Large intestine (tissue), 3 donors: ENCODE results near the gene FAM98B. TPM values are rescaled to one million over a fixed set of nuclear protein-coding genes. Genes with fewer than 3 reads are reported as not detected.
A peak's percentile ranks its signal among the peaks of the same experiment; 100 is the strongest.
"Not testable (repeated sequence)": the region's sequence is repeated elsewhere in the genome, so short reads cannot be mapped to it uniquely, and the experiment has no call there.

Experiments used
- DNase-seq, 2 donors: peaks; one replicate each; pipeline versions ENCODE4 v3.0.0 to v3.0.0-alpha.2; 2013
- H3K27ac ChIP-seq: one replicate; pipeline ENCODE4 v1.5.1; 2013; ENCODE audit warnings: low read length
- H3K27me3 ChIP-seq: 2 replicates; pipeline ENCODE4 v1.6.1; 2013; ENCODE audit warnings: low read length; ENCODE audit not compliant: control insufficient read depth, insufficient read depth
- H3K36me3 ChIP-seq: 2 replicates; pipeline ENCODE4 v1.6.1; 2013; ENCODE audit warnings: low read length; ENCODE audit not compliant: control insufficient read depth, insufficient read depth
- H3K4me1 ChIP-seq: one replicate; pipeline ENCODE4 v1.6.1; 2013; ENCODE audit warnings: low read length; ENCODE audit not compliant: control insufficient read depth, insufficient read depth
- H3K4me3 ChIP-seq: one replicate; pipeline ENCODE4 v1.5.1; 2013; ENCODE audit warnings: low read length
- H3K9me3 ChIP-seq: one replicate; pipeline ENCODE4 v1.6.1; 2013; ENCODE audit warnings: mild to moderate bottlenecking, low read depth, low read length, moderate library complexity; ENCODE audit not compliant: control insufficient read depth
- WGBS: methylation state at CpG from one replicate; pipeline ENCODE4 v1.1.5; 2013; ENCODE audit warnings: low lambda C conversion rate; ENCODE audit not compliant: insufficient coverage; 5-methylcytosine and 5-hydroxymethylcytosine counted together
- polyA plus RNA-seq: library from polyadenylated mRNA; unstranded; fragments of 120-200 nt; gene quantifications from one replicate; pipeline ENCODE4 v1.2.1, GENCODE V29; 2013

FAM98B gene
- polyA plus RNA-seq, 1 donor = 31.3 TPM

GRCh38 chr15:38427380-38427779 lies 26.5 kb upstream of the FAM98B start:
- peaks cover 4% of the 10 kb centered on the region for H3K27me3 ChIP-seq

DNA sequence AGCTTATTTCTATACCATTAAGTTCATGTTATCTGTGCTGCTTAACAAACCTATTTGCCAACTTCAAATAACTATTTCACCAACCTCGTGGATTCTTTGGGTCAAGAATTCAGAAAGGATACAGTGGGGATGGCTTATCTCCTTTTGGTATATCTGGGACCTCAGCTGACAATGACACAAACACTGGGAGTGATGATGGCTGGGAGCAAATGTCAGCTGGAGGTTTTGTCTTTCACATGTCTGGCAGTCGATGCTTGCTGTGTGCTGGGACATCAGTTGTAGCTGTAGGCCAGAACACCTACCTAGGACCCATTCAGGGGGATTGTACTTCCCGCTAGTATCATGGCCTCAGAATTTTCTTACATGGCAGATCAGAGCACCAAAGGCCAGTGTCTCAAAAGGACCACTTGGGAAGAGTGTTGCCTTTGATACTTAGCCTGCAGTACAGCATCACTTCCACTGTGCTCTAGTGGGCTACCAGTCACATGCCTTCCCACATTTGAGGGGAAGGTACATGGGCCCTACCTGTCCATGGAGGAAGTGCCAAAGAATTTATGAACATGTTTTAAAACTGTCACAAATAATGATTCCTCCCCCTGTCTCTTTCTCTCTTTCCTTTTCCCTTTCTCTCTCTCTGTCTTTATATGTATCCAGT lies 23.7 kb upstream of the FAM98B start:
- no peak for DNase-seq
- H3K27me3 ChIP-seq = peaks cover 4% of the 10 kb centered on the region
- no CpG with 5 or more reads among the region's 3 CpGs for WGBS
- no peak overlapping the region for H3K27ac ChIP-seq
- peaks cover 3% of the 10 kb centered on the region for H3K9me3 ChIP-seq
- no peak overlapping the region for H3K4me3 ChIP-seq
- no peaks in the 10 kb centered on the region for H3K4me1 ChIP-seq
- no peaks in the 10 kb centered on the region for H3K36me3 ChIP-seq

More at GRCh38 chr15:38427380-38427779, 26.5 kb upstream of the FAM98B start:
- no peak overlapping the region for H3K4me3 ChIP-seq
- no peaks in the 10 kb centered on the region for H3K4me1 ChIP-seq
- peaks cover 4% of the 10 kb centered on the region for H3K9me3 ChIP-seq
- H3K27ac ChIP-seq = no peak overlapping the region
- no peaks in the 10 kb centered on the region for H3K36me3 ChIP-seq
- 100% methylated on average over 1 of the region's 1 CpG for WGBS
- DNase-seq = no peak

DNA sequence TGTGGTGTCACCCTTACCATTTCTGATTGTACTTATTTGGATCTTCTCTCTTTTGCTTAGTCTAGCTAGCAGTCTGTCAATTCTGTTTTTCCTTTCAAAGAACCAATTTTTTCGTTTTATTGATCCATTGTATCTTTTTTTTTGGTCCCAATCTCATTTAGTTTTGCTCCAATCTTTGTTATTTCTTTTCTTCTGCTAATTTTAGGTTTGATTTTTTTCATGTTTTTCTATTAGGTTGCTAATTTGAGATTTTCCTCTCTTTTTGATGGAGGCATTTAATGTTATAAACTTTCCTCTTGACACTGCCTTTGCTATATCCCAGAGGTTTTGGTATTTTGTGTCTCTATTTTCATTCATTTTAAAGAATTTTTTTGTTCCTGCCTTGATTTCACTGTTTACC lies 16.9 kb upstream of the FAM98B start:
- Histone ChIP-seq H3K4me1 (no peaks in the 10 kb centered on the region), H3K36me3 (no peaks in the 10 kb centered on the region), H3K27ac (no peak overlapping the region), H3K27me3 (no peaks in the 10 kb centered on the region), H3K4me3 (no peak overlapping the region), H3K9me3 (no peaks in the 10 kb centered on the region)
- DNase-seq = no peak
- 0% methylated on average over 1 of the region's 1 CpG for WGBS

GRCh38 chr15:38437603-38438002 lies 16.3 kb upstream of the FAM98B start:
- H3K4me3 ChIP-seq, H3K27me3 ChIP-seq, H3K36me3 ChIP-seq, H3K4me1 ChIP-seq, DNase-seq, H3K9me3 ChIP-seq: not testable (repeated sequence)
- peak overlapping the region; percentile 65 for H3K27ac ChIP-seq
- WGBS = no CpG with 5 or more reads among the region's 4 CpGs

DNA sequence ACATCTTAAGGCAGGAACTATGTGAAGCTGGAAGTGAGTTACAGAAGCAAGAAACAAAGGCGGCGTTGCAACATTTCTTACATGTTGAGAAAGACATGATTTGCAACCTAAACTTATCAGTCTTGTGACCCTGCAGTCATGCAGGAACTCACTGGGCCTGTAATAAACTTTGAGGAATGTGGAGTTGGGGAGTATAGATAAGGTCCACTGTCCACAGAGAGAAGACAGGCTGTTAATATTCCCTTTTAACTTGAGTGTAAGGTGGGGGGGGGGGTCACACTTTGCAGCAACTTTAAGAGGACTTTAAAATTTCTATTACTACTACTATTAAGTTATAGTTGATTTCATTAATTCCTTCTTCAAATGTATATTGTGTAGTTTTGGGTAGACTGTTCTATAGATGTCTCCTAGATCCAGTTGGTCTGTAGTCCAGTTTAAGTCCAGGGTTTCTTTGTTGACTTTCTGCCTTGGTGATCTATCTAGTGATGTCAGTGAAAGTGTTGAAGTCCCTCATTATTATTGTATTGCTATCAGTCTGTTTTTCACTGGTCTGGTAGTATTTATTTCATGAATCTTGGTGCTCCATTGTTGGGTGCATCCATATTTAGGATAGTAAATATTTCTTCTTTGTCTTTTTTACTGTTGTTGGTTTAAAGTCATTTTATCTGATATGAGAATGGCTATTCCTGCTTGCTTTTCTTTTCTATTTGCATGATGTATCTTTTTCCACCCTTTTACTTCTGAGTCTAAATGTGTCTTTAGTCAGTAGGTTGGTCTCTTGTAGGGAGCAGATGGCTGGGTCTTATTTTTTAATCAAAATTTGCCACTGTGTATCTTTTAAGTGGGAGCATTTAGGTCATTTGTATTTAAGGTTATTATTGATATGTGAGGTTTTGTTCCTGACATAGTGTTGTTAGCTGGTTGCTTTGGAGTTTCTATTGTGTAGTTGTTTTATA lies 15.6 kb upstream of the FAM98B start:
- peak; percentile 52 to 67 for DNase-seq
- 60% methylated on average over 1 of the region's 2 CpGs for WGBS
- no peaks in the 10 kb centered on the region for H3K36me3 ChIP-seq
- H3K4me3 ChIP-seq = no peak overlapping the region
- H3K9me3 ChIP-seq = no peaks in the 10 kb centered on the region
- H3K4me1 ChIP-seq = no peaks in the 10 kb centered on the region
- H3K27me3 ChIP-seq = no peaks in the 10 kb centered on the region
- H3K27ac ChIP-seq = peak overlapping the region; percentile 65

DNA sequence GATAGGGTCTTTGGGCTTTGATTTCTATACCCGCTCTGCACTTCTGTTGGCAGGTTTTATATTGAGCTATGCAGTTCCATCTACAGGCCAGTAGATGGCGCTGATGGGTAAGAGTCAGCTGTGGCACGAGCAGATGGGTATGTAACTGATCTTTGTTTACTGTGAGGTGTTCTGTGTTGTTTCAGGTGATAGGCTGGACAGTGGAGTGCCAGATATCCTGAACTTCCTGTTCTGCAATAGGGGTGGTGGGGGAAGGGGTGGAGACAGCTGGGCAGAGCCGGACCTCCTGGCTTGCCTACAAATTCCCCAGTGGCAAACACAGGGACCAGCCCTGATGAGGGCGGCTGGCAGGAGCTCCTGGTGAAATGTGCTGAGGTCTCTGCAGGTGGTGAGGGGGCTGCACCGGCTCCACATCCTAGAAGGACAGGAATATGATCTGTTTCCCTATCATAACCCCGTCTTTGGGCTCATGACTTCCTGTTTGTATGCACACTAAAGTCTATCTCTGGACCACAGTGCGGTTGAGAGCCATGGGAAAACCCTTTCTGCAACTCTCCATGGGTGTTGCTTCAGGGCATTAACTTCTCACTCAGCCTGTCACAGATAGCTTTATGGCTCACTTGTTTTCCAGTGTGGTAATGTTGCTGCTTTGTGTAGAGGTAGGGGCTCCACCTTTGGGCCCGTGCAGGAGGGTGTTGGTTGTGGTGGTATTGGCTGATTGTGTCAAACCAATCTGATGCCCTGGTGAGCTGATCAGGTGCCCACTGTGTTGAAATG lies 13.4 kb upstream of the FAM98B start:
- no peaks in the 10 kb centered on the region for H3K36me3 ChIP-seq
- WGBS = no CpG with 5 or more reads among the region's 9 CpGs
- H3K4me1 ChIP-seq = no peaks in the 10 kb centered on the region
- H3K9me3 ChIP-seq = no peaks in the 10 kb centered on the region
- no peak overlapping the region for H3K27ac ChIP-seq
- H3K4me3 ChIP-seq = no peak overlapping the region
- peaks cover 4% of the 10 kb centered on the region for H3K27me3 ChIP-seq
- peak; percentile 58 for DNase-seq

DNA sequence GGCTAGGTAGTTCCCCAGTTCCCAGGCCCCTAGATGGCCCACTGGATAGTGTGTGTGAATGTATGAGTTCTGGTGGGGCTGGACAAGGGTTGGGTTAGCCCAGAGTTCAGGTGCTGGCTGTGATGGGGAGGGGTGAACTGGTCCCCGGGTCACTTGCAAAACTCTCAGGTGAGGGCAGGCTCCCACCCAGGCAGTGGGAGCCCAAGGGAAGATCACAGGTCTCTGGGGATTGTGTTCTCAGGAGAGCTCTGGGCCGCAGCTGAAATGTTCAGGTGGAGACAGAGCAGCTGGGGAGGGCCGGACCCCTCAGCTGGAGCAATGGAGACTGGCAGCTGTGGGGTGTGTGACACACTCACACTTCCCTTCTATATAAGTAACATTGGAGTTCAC lies 12.8 kb upstream of the FAM98B start:
- Histone ChIP-seq H3K36me3 (no peaks in the 10 kb centered on the region), H3K4me3 (no peak overlapping the region), H3K9me3 (no peaks in the 10 kb centered on the region), H3K4me1 (no peaks in the 10 kb centered on the region), H3K27ac (no peak overlapping the region), H3K27me3 (peaks cover 4% of the 10 kb centered on the region)
- WGBS = no CpG with 5 or more reads among the region's 3 CpGs
- no peak for DNase-seq

- Histone ChIP-seq H3K4me1 (no peaks in the 10 kb centered on the region), H3K4me3 (peak overlapping the region; percentile 99), H3K36me3 (peaks cover 4% of the 10 kb centered on the region), H3K27me3 (no peaks in the 10 kb centered on the region), H3K9me3 (no peaks in the 10 kb centered on the region), H3K27ac (peak overlapping the region; percentile 99)
- WGBS = 0% methylated on average over 1 of the region's 12 CpGs
- no peak for DNase-seq
These were observed 766 bp downstream of the FAM98B start for GRCh38 chr15:38454696-38455090.

GRCh38 chr15:38455092-38455491 lies 1.2 kb downstream of the FAM98B start:
- Histone ChIP-seq H3K27me3 (no peaks in the 10 kb centered on the region), H3K4me3 (peak overlapping the region; percentile 99), H3K27ac (peak overlapping the region; percentile 99), H3K9me3 (no peaks in the 10 kb centered on the region), H3K4me1 (no peaks in the 10 kb centered on the region), H3K36me3 (peaks cover 4% of the 10 kb centered on the region)
- WGBS = no CpG with 5 or more reads among the region's 4 CpGs
- DNase-seq = peak in 1 of 2 donors; percentile 22

- H3K27ac ChIP-seq = no peak overlapping the region
- H3K9me3 ChIP-seq = no peaks in the 10 kb centered on the region
- H3K4me1 ChIP-seq = no peaks in the 10 kb centered on the region
- no peaks in the 10 kb centered on the region for H3K27me3 ChIP-seq
- no peak overlapping the region for H3K4me3 ChIP-seq
- peaks cover 4% of the 10 kb centered on the region for H3K36me3 ChIP-seq
- DNase-seq = no peak
- no CpG with 5 or more reads among the region's 5 CpGs for WGBS
These were observed 4.7 kb downstream of the FAM98B start for GRCh38 chr15:38458646-38459045.
